ENCODE data around the gene SNTG2. TPM values are rescaled to one million over a fixed set of nuclear protein-coding genes. Genes with fewer than 3 reads are reported as not detected.

SNTG2 gene
- total RNA-seq, 1 donor, result under 0.01 TPM

- no peak for DNase-seq (ENCODE audit: low read depth)
- no peak for TF ChIP-seq CTCF (IDR thresholded peaks at IDR 0.05; ENCODE audit: insufficient read depth, low read depth, low read length)
- no peak overlapping the region for H3K4me3 ChIP-seq (ENCODE audit: low read depth, low read length)
Observed at GRCh38 chr2:1210352-1210751, 259.7 kb downstream of the SNTG2 start.

- no peak for DNase-seq (ENCODE audit: low read depth)
- no peak for TF ChIP-seq CTCF (IDR thresholded peaks at IDR 0.05; ENCODE audit: insufficient read depth, low read depth, low read length)
- no peak overlapping the region for H3K4me3 ChIP-seq (ENCODE audit: low read depth, low read length)
Observed at GRCh38 chr2:1219901-1220573, 269.4 kb downstream of the SNTG2 start.

GRCh38 chr2:1222056-1222455, 271.4 kb downstream of the SNTG2 start:
- TF ChIP-seq CTCF (IDR thresholded peaks at IDR 0.05; ENCODE audit: insufficient read depth, low read depth, low read length), result no peak
- H3K4me3 ChIP-seq (ENCODE audit: low read depth, low read length), result no peak overlapping the region
- DNase-seq (ENCODE audit: low read depth), result no peak

GRCh38 chr2:1223791-1224190, 273.1 kb downstream of the SNTG2 start:
- H3K4me3 ChIP-seq (ENCODE audit: low read depth, low read length), result no peak overlapping the region
- TF ChIP-seq CTCF (IDR thresholded peaks at IDR 0.05; ENCODE audit: insufficient read depth, low read depth, low read length), result no peak
- DNase-seq (ENCODE audit: low read depth), result no peak

GRCh38 chr2:1224901-1225300, 274.3 kb downstream of the SNTG2 start:
- DNase-seq (ENCODE audit: low read depth), result no peak
- no peak for TF ChIP-seq CTCF (IDR thresholded peaks at IDR 0.05; ENCODE audit: insufficient read depth, low read depth, low read length)
- H3K4me3 ChIP-seq (ENCODE audit: low read depth, low read length), result no peak overlapping the region

GRCh38 chr2:1226766-1227165, 276.1 kb downstream of the SNTG2 start:
- no peak for TF ChIP-seq CTCF (IDR thresholded peaks at IDR 0.05; ENCODE audit: insufficient read depth, low read depth, low read length)
- no peak for DNase-seq (ENCODE audit: low read depth)
- no peak overlapping the region for H3K4me3 ChIP-seq (ENCODE audit: low read depth, low read length)
